NCI-H2227 treated with DMSO at 0.1 percent for 48 hours (cell line): ENCODE results near the gene TSPAN12.
A peak's percentile ranks its signal among the peaks of the same experiment; 100 is the strongest.
"Not testable (repeated sequence)": the region's sequence is repeated elsewhere in the genome, so short reads cannot be mapped to it uniquely, and the experiment has no call there.

Experiments used
- DNase-seq: peaks from one replicate; lab custom pipeline; 2025; lab: John Stamatoyannopoulos, UW

The TSPAN12 gene

DNA sequence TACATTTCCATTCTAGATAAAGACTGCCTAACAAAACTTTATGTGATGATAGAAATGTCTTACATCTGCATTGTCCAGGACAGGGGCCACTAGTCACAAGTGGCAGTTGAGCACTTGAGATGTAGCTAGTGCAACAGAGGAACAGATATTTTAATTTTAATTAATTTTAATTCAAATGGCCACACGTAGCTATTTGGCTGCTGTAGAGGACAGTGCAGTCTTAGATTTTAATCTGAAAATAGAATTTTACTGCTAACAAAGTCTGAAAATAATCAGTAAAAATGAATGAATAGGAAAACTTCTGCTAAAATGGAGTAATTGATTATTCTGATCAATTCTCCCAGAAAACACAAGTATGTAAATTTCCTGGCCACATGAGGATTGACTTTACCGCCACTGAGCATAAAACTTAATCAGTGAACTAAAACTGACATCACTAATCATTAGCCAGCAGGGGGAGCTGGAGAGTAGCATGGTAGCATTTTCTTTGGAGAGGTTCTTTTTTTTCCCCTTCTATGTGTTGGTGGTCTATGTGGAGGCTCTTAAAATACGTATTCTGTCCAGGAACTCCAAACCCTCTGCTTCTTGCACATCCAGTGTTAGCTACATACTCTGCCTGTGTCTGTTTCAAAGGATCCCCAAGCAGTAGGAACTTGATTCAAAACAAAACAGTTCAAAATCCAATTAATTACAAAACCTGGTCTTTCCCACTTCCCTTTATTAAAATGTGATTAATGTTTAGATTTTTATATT is 52.1 kb downstream of the TSPAN12 start:
- peak; percentile 62 for DNase-seq

DNA sequence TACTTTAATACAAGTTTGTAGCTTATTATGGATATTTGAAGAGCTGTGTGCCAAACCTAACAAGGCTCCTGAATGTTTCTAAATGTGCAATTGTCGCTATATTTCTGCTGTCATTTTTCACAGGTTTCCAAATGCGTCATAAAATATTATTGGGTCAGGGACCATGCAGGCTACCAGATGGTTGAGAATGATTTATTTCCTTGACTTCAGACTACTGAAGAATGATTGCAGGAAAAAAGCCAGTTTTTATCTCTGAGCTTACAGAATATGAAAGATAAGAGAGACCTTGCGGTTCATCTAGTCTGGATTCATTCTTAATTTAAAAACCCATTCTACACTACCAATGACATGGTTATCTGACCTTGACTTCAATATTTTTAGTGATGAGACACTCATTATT is 55.2 kb downstream of the TSPAN12 start:
- DNase-seq = no peak

DNA sequence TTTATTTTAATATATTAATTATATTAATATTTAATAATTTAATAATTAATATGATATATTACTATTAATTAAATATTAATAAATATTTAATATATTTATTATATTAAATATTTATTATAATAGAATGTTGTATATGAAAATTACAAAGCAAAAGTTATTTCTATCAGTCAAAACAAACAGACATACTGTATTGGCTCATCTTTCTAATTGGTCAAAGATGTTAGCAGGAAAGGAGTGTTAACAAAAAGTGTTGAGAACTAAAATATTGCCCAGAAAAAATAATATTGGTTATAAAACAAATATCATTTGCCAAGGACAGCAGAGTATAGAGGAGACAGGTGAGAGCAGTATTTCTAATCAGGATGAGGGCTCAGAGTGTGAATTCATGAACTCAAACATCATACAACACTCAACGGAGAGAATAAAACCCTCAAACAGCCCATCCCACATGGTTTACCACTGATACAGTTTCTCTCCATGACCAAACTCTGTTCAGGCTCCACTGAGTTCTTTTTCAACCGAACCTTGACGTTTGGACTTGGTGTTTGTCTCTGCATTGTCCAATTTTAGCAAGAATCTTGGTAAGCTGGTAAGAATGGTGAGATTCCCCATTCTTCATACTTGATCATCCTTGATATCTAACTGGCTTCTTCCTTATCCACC is 58.0 kb downstream of the TSPAN12 start:
- no peak for DNase-seq

DNA sequence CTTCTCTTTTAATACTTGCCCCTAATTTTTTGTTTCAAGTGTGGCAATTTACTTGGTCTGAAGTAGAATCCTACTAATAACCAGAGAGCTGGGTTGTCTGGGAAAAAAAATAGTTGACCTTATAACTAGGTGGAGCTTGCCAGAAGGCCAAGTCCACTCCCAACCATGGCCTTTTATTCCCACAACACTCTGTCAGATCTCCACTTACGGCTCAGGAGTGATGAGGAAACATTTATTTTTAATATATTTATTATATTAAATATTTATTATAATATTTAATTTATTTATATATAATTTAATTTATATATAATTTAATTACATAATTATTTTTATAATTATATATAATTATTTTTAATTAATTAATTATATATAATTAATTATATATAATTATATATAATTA is 58.8 kb downstream of the TSPAN12 start:
- no peak for DNase-seq

DNA sequence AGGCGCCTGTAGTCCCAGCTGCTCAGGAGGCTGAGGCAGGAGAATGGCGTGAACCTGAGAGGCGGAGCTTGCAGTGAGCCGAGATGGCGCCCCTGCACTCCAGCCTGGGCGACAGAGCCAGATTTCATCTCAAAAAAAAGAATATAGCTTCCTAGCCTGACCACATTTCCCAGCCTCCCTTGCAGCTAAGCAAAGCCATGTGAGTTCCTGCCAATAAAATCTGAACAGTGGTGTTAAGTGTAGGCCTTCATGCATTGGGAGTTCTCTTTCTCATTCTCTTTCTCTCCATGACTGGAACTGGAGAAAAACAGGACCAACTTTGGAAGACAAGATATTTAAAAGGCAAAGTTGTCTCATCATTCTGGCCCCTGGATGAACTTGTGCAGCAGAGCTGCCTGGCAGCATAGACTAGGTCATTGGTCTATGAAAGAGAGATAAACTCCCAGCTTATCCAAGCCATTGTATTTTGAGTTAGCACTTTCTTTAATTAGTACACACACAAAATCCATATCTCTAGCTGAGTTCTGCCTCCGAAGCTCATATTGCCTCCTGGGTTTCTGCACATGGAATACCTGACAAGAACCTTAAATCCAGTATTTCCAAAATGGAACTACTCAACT is 60.8 kb downstream of the TSPAN12 start:
- DNase-seq = no peak

DNA sequence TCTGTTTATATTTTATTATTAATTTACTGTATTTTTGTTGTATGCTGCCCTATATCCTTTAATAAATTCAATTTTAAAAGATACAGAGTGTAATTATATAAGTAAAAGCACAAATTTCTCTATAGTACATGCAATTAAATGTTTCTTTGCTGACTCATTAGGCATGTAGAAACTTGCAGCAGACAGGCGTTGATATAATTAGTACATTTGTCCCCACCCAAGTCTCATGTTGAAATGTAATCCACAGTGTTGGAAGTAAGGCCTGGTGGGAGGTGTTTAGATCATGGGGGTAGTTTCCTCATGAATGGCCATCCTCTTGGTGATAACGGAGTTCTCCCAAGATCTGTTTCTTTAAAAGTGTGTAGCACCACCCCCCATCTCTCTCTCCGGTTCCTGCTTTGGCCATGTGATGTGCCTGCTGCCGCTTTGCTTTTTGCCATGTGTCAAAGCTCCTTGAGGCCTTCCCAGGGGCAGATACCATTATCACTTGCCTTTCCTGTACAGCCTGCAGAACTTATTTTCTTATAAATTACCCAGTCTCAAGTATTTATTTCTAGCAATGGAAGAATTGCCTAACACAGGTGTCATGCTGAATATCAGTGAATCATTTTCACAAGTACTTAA is 63.7 kb downstream of the TSPAN12 start:
- DNase-seq = no peak

DNA sequence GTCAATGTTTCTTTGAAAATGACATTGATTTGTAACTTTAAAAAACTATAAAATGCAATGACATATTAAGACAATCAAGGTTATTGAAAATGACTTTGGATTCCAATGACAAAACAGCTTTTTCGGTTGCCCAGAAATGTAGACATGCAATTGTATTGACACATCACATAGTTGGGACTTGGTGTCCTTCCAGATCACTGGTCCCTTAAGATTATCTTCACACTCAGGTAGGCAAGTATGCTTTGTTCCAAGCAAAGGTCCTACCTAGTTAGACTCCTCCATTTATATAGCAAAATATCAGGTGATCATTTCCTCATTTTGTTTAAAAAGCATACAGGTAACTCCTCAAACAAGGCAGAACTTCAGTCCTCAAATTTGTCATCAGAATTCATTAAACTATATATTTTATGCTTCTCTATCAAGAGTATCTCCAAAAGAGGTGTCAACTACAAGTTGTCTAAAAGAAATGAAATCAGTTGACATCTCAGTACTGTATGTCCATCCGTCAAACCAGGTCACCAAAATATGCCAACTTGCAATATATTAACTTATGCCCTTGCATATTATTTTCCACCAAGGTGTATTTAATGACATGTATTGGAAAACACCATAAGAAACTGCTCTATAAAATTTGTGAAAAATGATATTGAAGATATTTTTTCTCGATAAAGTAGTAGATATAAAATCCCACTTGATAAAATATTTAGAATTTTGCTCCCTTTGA is 64.6 kb downstream of the TSPAN12 start:
- DNase-seq = no peak

DNA sequence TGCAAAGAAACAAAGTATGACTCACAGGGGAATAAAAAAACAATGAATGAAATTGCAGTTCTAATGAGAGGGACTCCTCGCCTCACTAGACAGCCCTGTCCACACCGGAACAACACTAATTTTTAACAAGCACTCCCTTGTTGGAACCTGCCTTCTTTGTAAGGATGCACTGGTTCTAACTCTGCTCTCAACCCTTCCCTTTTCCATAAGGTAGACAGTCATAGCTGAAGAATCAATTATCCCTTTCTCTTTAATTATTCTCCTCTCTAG is 65.1 kb downstream of the TSPAN12 start:
- no peak for DNase-seq

DNA sequence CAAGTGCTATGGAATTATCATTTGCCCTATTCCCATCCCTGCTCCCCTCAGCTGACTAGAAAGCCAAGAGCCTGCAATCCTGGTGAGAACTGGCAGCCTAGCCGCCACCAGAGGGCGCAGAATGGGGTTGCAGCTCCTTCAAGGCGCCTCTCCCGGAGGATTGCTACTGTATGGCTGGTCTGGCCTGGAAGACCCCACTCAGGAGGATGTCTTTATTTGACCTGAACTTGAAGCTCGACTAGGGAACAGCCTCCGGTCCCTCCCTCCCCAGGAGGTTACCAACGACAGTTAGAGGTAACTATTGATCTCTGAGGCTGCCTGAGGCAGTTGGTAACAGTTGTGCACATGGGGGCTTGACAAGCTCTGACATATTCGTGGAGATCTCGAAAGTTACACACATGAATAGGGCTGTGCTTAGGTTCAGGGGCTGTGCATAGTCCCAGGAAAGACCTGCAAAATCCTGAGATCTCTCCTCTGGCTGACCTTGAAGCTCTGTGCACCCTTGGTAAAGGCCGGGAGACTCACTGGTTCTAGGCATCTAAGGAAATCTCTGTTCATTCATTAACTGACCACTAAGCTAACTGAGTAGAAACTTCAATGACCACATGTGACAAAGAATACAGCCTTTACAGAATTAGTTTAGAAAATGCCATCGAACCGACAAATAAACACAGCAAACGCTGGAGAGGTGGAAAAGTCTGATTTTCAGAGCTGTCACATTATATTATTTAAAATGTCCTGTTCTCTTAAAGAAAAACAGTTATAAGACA is 65.7 kb downstream of the TSPAN12 start:
- peak; percentile 38 for DNase-seq

DNA sequence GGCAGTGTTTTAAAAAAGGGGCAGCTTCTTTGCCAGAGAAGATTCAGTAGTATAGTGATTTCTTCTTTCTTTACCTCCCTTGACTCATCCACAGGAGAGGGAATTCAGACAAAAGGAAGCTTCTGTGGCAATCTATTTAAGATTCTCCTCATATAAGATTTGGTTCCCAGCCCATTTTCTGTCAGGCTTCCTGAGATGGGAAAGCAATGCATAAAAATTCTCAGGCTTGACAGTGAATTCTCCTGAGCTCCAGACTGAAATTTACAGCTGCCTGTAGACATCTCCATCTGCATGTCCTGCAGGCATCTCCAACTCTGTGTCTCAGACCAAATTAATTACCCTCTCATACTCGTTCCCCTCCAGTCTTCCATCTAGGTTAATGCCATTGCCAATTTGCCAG is 72.8 kb downstream of the TSPAN12 start:
- no peak for DNase-seq

DNA sequence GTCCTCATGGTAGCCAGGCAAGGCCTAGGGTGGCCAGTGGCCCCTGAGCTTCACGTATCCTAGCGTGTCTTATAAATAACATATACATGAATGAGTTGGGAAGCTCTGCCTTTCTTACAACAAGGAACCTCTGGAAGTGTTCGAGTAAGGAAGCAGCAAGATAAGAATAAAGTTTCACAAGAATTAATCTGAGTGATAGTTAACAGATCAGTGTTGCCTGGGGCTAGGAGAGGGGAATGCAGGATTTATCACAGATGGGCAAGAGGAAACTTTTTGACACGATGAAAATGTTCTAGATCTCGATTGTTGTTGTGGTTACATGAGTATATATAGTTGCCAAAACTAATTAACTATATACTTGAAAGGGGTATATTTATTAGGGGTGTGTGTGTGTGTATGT is 74.2 kb downstream of the TSPAN12 start:
- DNase-seq = no peak

DNA sequence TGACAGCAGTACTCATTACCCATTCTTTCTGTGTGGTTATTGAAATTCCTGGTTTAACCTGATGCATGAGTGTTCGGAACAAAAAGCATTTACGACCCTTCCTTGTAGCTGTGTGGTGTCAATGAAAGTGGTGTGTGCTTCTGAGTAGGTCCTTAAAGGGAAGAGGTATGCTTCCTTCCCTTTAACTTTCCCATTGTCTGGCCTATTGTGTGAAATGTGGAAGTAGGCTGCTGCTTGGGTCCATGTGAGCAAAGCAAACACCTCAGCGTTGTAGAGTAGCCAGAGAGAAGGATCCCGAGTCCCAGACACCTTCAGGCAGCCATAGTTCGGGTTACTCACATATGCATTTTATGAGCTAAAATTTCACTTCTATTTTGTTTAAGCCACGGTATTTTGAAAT is 74.7 kb downstream of the TSPAN12 start:
- no peak for DNase-seq

DNA sequence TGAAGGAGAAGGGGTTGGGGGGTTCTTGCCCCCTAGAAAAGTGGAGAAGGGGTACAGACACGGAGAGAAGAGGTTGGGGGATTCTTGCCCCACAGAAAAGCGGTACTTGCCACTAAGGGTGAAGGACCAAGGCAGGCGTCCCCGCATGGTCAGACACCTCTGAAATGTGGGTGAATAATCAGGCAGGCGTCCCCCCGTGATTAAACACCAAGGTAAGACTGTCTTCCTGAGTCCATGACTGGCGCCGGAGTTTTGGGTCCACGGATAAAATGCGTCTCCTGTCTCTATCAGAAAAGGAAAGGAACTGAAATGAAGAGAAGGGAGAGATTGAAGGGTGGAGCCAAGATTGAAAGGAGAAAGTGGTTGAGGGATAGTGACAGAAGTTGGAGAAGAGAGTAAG is 76.0 kb downstream of the TSPAN12 start:
- DNase-seq = not testable (repeated sequence)

DNA sequence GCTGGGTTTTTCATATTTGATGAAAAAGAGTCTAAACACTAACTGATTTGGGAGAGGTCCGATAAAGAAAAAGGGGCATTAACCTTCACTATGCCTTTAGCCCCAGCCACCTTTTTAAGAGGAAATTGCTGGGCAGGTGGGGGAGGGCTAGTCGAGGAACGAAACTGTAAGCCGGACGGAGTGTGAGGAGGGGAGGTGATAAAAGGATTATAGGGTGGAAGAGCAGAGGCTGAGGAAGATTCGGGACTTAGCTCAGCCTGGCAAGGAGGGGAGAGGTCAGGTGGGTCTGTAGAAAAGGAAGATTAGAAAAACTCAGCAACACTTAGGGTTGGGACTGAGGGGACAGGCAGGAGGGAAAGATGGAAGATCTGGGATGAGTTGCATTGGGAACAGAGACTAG is 77.0 kb downstream of the TSPAN12 start:
- DNase-seq = no peak

DNA sequence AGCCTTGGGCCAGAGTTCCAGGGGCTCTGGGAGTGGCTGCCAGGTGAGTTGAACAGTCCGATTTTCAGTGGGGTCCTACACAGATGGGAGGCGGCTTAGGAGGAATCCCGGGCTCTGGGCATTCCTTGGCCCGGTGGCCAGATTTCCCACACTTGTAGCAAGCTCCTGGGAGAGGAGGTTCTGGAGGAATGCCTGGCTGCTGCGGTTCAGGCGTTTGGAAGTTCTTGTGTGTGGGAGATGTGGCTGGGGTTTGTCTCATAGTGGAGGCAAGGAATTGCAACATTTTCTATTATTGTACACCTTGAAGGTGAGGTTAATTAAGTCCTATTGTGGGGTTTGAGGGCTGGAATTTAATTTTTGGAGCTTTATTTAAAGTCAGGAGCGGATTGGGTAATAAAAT is 77.5 kb downstream of the TSPAN12 start:
- not testable (repeated sequence) for DNase-seq

DNA sequence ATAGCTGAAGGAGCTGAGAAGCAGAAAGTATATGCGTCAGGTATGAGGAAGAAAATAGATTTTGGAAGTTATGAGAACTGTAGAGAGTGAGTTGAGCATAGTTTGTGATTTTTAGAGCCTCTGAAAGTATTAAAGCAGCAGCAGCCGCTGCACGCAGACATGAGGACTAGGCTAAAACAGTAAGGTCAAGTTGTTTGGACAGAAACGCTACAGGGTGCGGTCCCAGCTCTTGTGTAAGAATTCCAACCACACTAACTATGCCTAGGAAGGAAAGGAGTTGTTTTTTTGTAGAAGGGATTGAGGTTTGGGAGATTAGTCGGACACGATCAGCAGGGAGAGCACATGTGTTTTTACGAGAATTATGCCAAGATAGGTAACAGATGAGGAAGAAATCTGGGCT is 78.9 kb downstream of the TSPAN12 start:
- DNase-seq = not testable (repeated sequence)

DNA sequence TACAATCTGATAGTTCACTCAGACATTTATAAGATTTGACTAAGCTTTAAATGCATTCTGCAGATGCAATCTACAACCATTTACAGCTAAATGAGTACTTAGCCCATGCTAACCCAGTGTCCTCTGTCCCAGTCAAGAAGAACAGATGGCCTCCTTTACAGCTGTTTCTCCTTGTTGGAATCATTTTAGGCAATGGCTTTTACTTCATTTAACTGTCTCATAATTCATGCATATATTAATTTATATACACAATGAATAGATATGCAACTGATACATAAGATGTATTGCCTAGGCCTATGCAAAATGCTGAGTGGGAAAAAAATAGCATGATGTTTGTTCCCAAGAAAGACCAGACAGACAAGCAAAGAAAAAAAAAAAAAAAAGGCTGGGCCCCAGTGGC is 82.2 kb downstream of the TSPAN12 start:
- no peak for DNase-seq

DNA sequence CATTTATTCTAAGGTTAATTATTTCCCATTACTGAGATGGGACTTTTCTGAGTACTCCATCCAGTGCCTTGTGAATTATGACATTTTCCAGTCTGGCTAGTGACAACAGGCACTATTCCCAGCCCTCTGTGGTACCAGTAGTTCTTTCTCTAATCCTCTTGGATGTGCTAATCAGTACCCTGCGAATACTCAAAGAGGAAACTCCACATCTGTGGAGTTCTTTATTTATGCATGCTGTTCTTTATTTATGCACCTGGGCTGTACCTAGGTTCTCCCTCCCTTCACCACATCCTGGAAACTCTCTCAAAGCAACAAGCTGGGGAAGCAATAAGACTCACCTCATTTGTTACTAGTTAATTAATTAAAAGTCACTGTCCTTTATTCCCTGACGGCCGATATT is 83.5 kb downstream of the TSPAN12 start:
- DNase-seq = no peak

DNA sequence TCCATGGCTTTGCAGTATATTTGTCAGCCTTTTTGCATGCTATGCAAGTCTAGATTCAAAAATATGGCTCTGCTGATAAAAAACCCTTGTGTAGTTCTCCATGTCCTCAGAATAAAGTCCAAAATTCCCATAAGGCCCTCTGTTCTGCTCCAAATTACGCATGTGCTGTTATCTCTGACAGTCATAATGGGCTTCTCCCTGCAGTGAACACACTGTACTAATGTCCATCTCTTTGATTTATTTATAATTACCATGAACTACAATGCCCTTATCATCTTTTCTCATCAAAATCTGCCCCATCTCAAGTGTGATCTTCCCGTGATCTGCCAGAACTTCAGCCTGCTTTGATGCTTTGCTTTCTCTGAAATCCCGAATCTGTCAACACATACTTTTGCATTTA is 87.7 kb downstream of the TSPAN12 start:
- no peak for DNase-seq

DNA sequence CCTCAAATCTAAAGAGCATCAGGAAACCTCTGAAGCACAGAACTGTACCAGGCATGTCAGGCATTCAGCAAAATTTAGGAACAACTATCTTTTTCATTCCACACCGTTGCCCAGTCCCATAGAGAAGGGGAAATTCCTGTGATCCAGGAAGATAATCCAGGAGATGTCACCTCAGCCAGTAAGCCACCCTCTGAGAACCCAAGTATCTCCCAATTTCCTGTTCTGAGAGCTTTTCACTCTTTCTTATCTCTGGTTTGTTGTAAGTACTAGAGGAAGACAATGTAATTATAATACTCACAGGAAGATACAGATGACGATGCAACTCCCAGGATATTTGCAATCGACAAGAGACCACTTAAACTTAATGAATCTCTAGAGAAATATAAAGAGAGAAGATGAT is 97.1 kb downstream of the TSPAN12 start:
- DNase-seq = no peak

DNA sequence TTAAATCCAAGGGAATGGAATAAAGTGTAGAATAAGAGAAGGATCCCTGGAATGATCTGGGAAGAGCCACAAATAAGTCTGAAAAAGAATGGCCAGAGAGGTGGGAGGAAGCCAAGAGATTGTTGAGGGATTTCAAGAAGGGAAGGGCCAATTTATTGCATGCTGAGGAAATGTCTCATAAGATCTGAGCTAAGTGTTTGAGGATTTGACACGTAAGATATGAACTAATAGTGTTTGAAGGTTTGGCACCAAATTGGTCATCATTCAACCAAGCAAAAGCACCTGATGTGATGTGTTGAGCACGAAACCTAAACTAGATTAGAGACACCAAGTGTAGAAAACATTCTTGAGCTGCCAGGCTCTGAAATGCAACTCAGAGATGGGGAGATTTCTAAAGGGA is 97.9 kb downstream of the TSPAN12 start:
- no peak for DNase-seq

DNA sequence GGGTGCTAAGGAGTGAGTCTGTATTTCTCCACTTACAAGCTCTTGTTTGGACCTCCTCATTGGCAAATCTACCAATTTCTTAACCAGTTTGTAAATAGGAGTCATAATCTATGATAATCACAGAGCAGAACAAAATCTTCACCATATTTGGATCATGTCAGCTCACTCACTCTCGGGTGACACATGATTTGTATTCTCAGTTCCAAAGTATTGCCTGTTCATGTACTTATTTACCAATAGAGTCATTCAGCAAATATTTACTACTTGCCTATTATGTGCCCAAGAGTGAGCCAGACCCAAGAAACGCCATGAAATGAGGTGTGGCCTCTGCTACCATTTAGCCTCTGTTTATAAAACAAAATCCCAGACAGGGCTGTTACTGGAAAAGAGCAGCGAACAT is 114.8 kb downstream of the TSPAN12 start:
- no peak for DNase-seq
